ENCODE data around the gene PRDM16.
"Not testable (repeated sequence)": the region's sequence is repeated elsewhere in the genome, so short reads cannot be mapped to it uniquely, and the experiment has no call there.

The PRDM16 gene

DNA sequence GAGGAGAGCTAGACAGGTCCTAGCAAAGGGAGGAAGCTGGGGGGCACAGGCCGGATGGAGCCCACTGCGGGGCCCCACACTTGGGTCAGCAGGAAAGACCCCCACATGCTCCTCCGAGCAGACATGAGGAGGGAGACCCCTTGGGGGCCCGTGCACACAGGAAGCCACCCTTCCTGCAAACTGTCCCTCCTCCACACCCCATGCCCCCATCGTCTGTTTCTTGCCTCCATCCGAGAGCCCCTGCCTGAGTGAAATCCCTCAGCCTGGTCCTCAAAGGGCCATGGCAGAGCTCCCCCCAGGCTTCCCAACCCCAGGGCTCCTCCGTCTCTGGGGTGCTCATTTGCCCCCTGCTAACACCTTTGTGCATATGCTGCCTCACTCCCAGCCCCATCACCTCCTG, 168.0 kb downstream of the PRDM16 start:
- DNase-seq = no peak

GRCh38 chr1:3237570-3237969, 168.6 kb downstream of the PRDM16 start:
- DNase-seq = no peak

DNA sequence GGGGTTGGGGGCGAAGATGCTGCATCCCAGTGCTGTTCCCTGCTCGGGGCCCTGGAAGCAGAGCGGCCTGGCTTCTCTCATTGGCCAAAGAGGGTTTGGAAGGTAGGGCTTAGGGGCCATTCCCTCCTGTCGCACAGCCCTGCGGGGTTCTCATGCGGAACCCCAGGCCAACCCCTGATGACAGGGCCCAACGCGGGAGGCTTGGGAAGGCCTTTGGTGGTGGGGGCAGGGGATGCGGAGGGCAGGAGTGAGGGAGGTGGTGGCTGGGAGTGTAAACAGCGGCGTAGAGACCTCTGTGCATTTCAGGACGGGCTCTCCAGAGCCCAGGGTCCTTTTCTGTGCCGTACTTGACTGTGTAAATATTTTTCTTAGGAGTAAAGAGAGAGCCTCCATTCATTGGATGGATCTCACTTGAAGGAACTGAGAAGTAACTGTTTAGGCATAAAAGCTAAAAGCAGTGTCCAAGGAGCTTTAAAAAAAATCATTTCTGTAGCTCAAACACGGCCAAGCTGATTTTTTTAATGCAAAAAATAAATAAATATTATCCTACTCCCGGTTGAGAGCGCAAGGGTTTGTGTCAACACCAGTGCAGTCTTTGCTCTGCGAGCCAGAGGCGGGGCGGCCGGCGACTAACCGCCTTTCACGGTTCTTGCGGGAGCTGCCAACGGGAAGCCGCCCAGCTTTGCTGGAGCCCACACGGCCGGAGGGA, 169.1 kb downstream of the PRDM16 start:
- no peak for DNase-seq

DNA sequence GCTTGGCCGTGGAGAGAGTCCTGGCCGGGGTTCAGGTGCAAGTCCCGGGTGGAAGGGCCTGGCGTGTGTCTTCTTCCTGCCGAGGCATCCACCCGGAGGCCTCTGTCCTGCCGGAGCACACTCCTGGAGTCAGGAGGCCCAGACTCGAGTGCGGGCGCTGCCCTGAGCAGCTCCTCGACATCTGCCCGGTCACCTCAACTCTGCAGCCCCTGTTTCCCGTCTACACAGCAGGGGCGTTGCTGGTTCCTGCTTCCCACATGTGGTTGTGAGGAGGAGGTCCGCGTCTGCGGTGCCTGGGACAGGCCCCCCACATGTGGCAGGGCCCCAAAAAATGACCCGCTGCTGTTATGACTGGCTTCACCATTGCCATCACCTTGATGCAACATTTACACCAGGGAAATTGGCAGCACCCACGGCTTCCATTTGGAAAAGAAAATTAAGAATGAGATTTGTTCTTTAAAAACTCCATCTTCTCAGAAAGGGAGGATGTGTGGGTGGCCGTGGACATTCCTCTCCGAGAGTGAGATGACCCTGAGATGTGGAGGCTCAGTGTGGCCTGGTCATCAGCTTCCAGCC, 169.8 kb downstream of the PRDM16 start:
- no peak for DNase-seq

- not testable (repeated sequence) for DNase-seq
These were observed 171.0 kb downstream of the PRDM16 start for GRCh38 chr1:3239991-3240390.

DNA sequence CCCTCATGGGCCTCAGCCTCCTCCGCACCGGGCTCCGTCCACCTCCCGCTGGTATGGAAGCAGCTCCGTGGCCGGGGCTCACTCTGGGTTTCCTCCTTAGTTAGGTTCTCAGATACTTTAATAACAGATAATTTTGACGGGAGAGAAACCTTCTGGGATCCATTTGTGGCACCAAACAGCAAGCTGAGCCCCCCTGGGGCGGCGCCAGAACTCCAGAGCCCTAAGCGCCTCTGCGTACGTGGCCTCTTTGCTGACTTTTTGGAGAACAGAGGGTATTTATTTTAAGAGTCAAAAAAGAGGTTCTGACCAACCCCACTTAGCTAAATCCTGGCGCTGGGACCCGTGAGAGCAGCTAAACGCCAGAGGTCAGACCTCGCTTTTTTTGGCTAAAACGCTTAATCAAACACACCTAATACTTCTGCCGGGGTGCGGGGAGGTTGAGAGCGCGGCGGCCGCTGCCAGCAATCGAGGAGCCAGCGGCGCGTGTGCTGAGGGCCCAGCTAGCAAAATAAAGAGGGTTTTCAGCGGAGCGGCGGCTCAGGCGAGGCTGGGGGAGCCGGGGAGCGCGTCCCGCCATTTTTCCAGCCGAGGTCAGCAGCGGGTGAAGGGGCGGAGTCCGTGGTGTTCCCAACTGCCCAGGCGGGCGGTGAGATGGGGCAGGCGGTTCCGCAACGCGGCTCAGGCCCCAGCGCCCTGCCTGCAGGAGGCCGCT, 171.7 kb downstream of the PRDM16 start:
- no peak for DNase-seq

DNA sequence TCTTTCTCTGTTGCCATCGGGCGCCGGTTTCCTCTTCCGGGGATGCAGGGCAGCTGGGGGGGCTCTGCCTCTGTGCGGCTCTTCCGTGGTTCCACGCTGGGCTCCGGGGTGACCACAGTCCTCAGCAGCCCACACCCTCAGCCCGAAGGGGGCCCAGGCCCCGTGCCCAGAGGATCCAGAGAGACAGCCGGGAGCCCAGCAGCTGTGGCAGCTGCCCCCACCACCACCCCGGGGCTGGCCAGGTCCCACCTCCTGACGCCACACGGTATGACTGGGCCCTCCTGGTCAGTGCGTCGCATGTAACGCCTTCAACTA, 172.2 kb downstream of the PRDM16 start:
- DNase-seq = no peak

DNA sequence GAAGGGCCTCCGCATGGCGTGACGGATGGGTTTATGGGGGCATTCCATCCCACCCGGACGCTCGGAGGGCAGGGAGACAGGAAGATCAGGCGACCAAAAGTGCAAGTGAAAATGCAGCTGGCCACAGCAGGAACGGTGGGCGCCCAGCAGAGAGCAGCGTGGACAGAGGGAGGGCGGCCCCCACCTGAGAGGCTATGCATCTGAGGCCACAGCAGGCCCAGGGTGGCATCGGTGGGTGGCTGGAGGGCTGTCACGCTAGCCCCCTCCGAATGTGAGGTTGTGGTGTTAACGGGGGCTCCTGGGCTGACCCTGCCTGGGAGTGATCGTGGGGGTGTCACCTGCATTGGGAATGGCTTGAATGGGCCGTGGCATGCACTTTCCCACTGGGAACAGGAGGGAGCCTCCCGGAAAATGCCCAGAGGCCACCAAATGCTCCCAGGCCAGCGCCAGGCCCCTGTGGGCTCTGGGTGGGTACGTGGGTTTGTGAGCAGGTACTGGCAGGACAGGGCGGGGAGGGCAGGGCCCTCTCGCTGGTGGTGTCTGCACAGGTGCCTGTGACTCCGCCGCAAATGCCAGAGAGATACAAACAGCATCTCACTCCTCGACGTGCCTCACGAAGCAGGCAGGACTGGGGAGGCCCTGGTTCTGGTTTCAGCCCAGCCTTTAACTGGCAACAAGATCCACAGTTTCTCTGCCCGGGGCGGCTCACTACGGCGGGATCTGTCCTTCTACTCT, 172.8 kb downstream of the PRDM16 start:
- no peak for DNase-seq

- DNase-seq = no peak
These were observed 173.6 kb downstream of the PRDM16 start for GRCh38 chr1:3242408-3243260.

- DNase-seq = no peak
These were observed 174.3 kb downstream of the PRDM16 start for GRCh38 chr1:3243304-3243703.

- DNase-seq = no peak
These were observed 175.3 kb downstream of the PRDM16 start for GRCh38 chr1:3244025-3244926.

- DNase-seq = no peak
These were observed 175.9 kb downstream of the PRDM16 start for GRCh38 chr1:3244927-3245315.

DNA sequence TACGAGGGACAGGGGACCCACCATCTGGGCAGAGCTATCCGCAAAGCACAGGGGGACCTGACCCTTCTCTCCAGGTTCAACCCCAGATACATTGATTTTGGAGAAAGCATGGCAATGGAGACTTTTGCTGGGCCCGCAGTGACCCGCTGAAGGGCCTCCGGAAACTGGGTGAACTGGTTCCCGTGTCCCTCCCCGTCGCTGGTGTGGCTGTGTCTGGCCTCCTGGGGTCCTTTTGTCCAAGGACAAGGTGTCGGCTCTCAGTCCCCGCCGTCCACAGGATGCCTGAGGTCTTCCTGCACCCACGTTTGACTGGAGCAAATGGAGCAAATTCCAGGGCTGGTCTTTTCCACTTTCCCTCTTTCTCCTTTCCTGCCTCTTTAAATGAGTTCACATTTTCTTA, 176.3 kb downstream of the PRDM16 start:
- DNase-seq = no peak

DNA sequence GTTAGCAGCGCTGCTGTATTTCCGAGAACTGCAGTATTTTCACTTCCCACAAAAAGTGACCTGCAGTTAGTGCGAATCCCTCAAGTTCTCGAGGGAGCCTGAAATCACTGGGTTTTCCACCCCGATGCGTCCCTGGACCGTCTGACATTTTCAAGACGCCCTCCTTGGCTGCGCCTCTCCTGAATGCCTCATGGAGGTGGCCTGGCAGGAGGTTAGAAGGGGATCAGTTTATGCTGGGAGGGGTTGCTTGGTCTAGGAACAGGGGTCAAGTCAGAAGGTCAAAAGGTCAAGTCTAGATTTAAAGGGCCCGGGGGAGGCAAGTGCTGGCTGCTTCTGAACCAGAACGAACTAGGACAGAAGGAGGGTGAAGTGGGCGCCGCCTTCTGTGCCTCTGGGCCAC, 176.8 kb downstream of the PRDM16 start:
- DNase-seq = no peak

- no peak for DNase-seq
These were observed 177.2 kb downstream of the PRDM16 start for GRCh38 chr1:3246251-3246650.

DNA sequence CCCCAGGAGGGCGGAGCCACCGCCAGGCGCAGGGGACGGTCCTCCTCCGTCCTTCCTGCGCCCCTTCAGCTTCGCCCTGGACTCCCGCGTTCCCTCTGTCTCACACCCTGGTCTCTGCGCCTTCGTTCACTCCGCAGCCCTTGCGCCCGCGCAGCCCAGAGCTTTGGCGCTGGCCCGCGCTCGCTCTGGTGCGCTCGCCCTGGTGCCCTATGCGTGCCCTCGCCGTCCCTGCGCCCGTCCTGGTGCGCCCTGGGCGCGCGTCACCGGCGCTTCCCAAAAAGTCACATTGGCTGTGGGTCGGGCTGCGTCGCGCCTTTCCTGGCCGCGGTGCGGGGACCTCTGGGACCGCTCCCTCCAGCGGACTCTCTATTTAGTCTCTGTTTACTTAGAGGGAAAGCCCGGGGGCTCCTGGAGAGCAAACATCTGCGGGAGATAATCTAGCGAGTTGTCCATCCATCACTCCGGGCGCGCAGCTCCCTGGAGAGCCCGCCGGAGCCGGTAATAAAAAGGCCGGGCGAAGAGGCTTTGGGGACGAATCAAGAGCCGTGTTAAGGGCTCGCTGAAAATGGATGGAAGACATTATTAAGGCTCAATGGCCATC, 178.6 kb downstream of the PRDM16 start:
- DNase-seq = no peak

GRCh38 chr1:3248155-3249141, 179.4 kb downstream of the PRDM16 start:
- DNase-seq = no peak

DNA sequence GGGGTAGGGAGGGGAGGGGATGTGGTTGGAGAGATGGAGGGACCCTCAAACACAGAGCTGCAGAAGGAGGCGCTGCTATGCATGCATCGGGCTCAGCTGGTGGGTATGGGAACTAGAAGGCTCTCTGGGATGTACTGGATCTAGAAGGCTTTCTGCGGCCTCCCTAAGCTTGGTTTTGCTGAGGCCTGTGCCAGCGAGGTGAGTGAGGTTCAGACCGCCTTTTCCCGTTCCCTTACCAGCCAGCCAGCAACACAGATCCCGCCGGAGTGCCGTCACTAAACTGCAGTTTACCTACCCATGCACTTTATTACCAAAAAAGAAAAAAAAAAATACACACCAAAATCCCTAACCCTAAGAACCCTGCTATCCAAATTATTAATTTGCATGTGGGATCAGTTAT, 180.2 kb downstream of the PRDM16 start:
- no peak for DNase-seq

GRCh38 chr1:3249631-3250501, 180.9 kb downstream of the PRDM16 start:
- DNase-seq = no peak

Measured in NCI-H82 (cell line).